Vagina (tissue), 2 donors: ENCODE data around the gene DNAJC5.

Source experiments
- POLR2A ChIP-seq, 2 donors: fragments of 450-650 bp; IDR thresholded peaks; one replicate each; pipeline ENCODE4 v1.6.1; 2017; ENCODE audit warnings: antibody characterized with exemption in 2 of 2, mild to moderate bottlenecking in 2 of 2, moderate library complexity in 2 of 2
- POLR2AphosphoS5 ChIP-seq, 2 donors: sonication (generic); formaldehyde crosslinking; IDR thresholded peaks; one replicate each; pipeline ENCODE4 v1.9.0; 2017; ENCODE audit warnings: antibody characterized with exemption in 2 of 2, mild to moderate bottlenecking in 2 of 2, low read depth in 1 of 2; ENCODE audit not compliant: insufficient read depth in 1 of 2
- TF ChIP-seq, protein P1 (sequence below), 3 experiments: fragments of 450-650 bp in 2 of 3; fragments of 200-600 bp in 1 of 3; sonication (generic) in 1 of 3; IDR thresholded peaks; one replicate each; pipeline ENCODE4 v1.5.1; 2017 to 2019; ENCODE audit warnings: antibody characterized with exemption in 3 of 3, mild to moderate bottlenecking in 2 of 3, moderate library complexity in 2 of 3

DNA sequence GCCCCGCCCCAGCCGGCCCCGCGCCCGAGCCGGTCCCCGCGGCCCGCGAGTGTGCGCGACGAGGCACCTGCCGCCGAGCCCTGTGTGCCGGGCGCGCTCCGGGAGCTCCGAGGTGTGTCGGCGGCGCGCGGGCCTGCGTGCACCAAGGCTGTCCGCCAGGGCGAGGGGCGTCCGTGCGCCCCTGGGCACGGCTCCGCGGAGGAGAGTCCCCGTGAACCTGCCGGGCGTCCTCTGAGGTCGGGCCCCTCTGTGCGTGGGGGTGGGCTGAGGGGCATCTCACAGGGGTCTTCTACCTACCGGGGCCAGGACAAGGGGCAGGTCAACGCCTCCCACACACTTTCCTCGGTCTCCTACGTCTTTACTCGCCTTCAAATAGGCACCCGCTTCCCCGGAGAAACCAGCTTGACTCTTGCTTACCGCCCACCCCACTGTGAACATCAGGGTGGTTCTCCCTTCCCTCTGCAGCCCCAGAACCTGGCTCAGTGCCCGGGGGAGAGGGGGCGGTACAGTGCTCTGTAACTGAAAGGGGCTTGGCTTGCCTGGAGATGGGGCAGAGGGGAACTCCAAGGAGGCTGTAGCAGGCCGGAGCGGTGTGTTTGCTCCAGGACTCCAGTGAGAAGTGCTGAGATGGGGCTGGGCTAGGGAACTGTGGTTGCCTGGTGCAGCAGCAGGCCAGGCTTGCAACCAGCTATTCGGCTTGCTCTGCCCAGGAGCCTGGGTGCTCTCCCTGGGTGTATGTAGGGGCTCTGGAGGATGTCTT, 84.8 kb downstream of the DNAJC5 start, which contains the start of gene SAMD10:
- TF ChIP-seq, protein P1, sequence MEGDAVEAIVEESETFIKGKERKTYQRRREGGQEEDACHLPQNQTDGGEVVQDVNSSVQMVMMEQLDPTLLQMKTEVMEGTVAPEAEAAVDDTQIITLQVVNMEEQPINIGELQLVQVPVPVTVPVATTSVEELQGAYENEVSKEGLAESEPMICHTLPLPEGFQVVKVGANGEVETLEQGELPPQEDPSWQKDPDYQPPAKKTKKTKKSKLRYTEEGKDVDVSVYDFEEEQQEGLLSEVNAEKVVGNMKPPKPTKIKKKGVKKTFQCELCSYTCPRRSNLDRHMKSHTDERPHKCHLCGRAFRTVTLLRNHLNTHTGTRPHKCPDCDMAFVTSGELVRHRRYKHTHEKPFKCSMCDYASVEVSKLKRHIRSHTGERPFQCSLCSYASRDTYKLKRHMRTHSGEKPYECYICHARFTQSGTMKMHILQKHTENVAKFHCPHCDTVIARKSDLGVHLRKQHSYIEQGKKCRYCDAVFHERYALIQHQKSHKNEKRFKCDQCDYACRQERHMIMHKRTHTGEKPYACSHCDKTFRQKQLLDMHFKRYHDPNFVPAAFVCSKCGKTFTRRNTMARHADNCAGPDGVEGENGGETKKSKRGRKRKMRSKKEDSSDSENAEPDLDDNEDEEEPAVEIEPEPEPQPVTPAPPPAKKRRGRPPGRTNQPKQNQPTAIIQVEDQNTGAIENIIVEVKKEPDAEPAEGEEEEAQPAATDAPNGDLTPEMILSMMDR (IDR thresholded peaks at IDR 0.05) = no peak
- TF ChIP-seq POLR2AphosphoS5 (IDR thresholded peaks at IDR 0.05; ENCODE audit: insufficient read depth in 1 of 2, low read depth in 1 of 2) (no peak), POLR2A (IDR thresholded peaks at IDR 0.05) (no peak)
